ENCODE results near the gene MMP15.

GRCh38 chr16:57992084-57992483, 33.5 kb upstream of the MMP15 start:
- no peak for TF ChIP-seq PBX3 (IDR thresholded peaks at IDR 0.05)
- TF ChIP-seq CTCF (IDR thresholded peaks at IDR 0.05) = no peak
- TF ChIP-seq POLR2AphosphoS5 (IDR thresholded peaks at IDR 0.05; ENCODE audit: low read depth, low read length) = no peak
- no peak for TF ChIP-seq JUND (IDR thresholded peaks at IDR 0.05)
- no peak for TF ChIP-seq USF2 (IDR thresholded peaks at IDR 0.05; ENCODE audit: borderline replicate concordance, low read depth, low read length)
- TF ChIP-seq CHD2 (IDR thresholded peaks at IDR 0.05; ENCODE audit: low read length, partially characterized antibody) = no peak
- TF ChIP-seq TAF1 (IDR thresholded peaks at IDR 0.05; ENCODE audit: borderline replicate concordance, low read depth, low read length) = no peak
- TF ChIP-seq EZH2phosphoT487 (IDR thresholded peaks at IDR 0.05; ENCODE audit: borderline replicate concordance, low read depth) = no peak
- no peak for TF ChIP-seq ZBTB33 (IDR thresholded peaks at IDR 0.05; ENCODE audit: borderline replicate concordance, low read depth)
- TF ChIP-seq RCOR1 (IDR thresholded peaks at IDR 0.05; ENCODE audit: low read length) = no peak
